Body of pancreas (tissue), 4 donors: ENCODE results near the gene SPON2. TPM values are rescaled to one million over a fixed set of nuclear protein-coding genes. Genes with fewer than 3 reads are reported as not detected.
A peak's percentile ranks its signal among the peaks of the same experiment; 100 is the strongest.

Experiments
- ATAC-seq: fragments of 150-250 bp; one replicate; pipeline ENCODE4 v1.9.1; 2016
- DNase-seq, 4 donors: peaks; one replicate each; pipeline ENCODE4 v3.0.0-alpha.2; 2019
- H3K27ac ChIP-seq, 4 donors: fragments of 200-600 bp; sonication (generic); 1 replicate in 3 of 4; 2 replicates in 1 of 4; pipeline versions ENCODE4 v1.5.1 to v1.6.1; 2016 to 2019; ENCODE audit warnings: mild to moderate bottlenecking in 1 of 4, mixed read lengths in 1 of 4, moderate library complexity in 1 of 4
- H3K27me3 ChIP-seq, 2 donors: fragments of 200-600 bp; sonication (generic); one replicate each; pipeline ENCODE4 v1.6.0; 2016; ENCODE audit warnings: mild to moderate bottlenecking in 1 of 2
- H3K36me3 ChIP-seq, 2 donors: fragments of 200-600 bp; sonication (generic); replicated peaks in 1 of 2; 2 replicates each; pipeline ENCODE4 v1.5.1; 2016; ENCODE audit warnings: low read depth in 2 of 2; ENCODE audit not compliant: insufficient read depth in 1 of 2
- H3K4me1 ChIP-seq: fragments of 200-600 bp; sonication (generic); one replicate; pipeline ENCODE4 v1.6.0; 2016
- H3K4me3 ChIP-seq, 2 donors: fragments of 200-600 bp; sonication (generic); 1 replicate in 1 of 2; 2 replicates in 1 of 2; pipeline ENCODE4 v1.5.1; 2016 to 2019
- H3K9me3 ChIP-seq, 3 donors: fragments of 200-600 bp; sonication (generic); 1 replicate in 2 of 3; 2 replicates in 1 of 3; pipeline ENCODE4 v1.5.1; 2016
- CTCF ChIP-seq, 7 experiments: fragments of 450-650 bp in 4 of 7; fragments of 200-600 bp in 3 of 7; sonication (generic) in 3 of 7; IDR thresholded peaks; one replicate each; pipeline ENCODE4 v1.5.1; 2016 to 2019; ENCODE audit warnings: antibody characterized with exemption in 7 of 7
- POLR2A ChIP-seq, 3 donors: fragments of 450-650 bp; IDR thresholded peaks; one replicate each; pipeline ENCODE4 v1.6.1; 2016; ENCODE audit warnings: antibody characterized with exemption in 3 of 3, mild to moderate bottlenecking in 2 of 3
- WGBS, 2 donors: methylation state at CpG; one replicate each; pipeline ENCODE4 v1.1.5; 2017; 5-methylcytosine and 5-hydroxymethylcytosine counted together
- intact Hi-C: fragments of 100-400 bp; cut with DNase I; formaldehyde crosslinking; loops from one replicate; pipeline ENCODE4 v1.15.1; 2023
- total RNA-seq, 2 donors: library from RNA; depleted of rRNA; stranded (reverse); fragments of >200 nt; gene quantifications; one replicate each; pipeline ENCODE4 v1.1.0, GENCODE V29; 2016

SPON2 gene
- total RNA-seq, 2 donors from 2014 or later, result 25.4 to 33.5 TPM

GRCh38 chr4:1195109-1195671 lies 22.8 kb upstream of the SPON2 start:
- H3K4me3 ChIP-seq, result no peak overlapping the region
- H3K27me3 ChIP-seq, result no peaks in the 10 kb centered on the region
- DNase-seq, result peak in 2 of 4 donors; percentile 1 to 5
- H3K36me3 ChIP-seq, result no peaks in the 10 kb centered on the region
- 86 to 88% methylated on average over 11 to 22 of the region's 29 CpGs for whole genome bisulfite sequencing, 2 donors
- intact Hi-C loops, result no loop called here
- H3K9me3 ChIP-seq, result no peaks in the 10 kb centered on the region
- ATAC-seq, result no peak
- TF ChIP-seq CTCF (IDR thresholded peaks at IDR 0.05) (no peak), POLR2A (IDR thresholded peaks at IDR 0.05) (no peak)
- H3K27ac ChIP-seq, result no peak overlapping the region
- peaks cover 31% of the 10 kb centered on the region for H3K4me1 ChIP-seq

- Histone ChIP-seq H3K27me3 (no peaks in the 10 kb centered on the region), H3K4me3 (no peak overlapping the region), H3K27ac (peak overlapping the region in 1 of 4 donors; percentile 18), H3K9me3 (no peaks in the 10 kb centered on the region), H3K36me3 (no peaks in the 10 kb centered on the region), H3K4me1 (peaks cover 31% of the 10 kb centered on the region)
- DNase-seq (peak; percentile 21 to 55 (median 30)), ATAC-seq (no peak)
- 83% methylated on average over 25 to 46 of the region's 52 CpGs for WGBS, 2 donors
- TF ChIP-seq CTCF (IDR thresholded peaks at IDR 0.05) (no peak), POLR2A (IDR thresholded peaks at IDR 0.05) (no peak)
- intact Hi-C loops, result no loop called here
Measured at GRCh38 chr4:1194010-1194900, 21.9 kb upstream of the SPON2 start.

GRCh38 chr4:1193206-1194009 lies 21.0 kb upstream of the SPON2 start:
- no peak for ATAC-seq
- no peaks in the 10 kb centered on the region for H3K9me3 ChIP-seq
- H3K36me3 ChIP-seq, result no peaks in the 10 kb centered on the region
- peaks cover 31% of the 10 kb centered on the region for H3K4me1 ChIP-seq
- WGBS, 2 donors, result 50 to 56% methylated on average over 18 to 23 of the region's 28 CpGs
- no peak for TF ChIP-seq POLR2A (IDR thresholded peaks at IDR 0.05)
- no peak for TF ChIP-seq CTCF (IDR thresholded peaks at IDR 0.05)
- peak overlapping the region in 3 of 4 donors; percentile 30 to 92 (median 85) for H3K27ac ChIP-seq
- intact Hi-C loops, result no loop called here
- no peak overlapping the region for H3K4me3 ChIP-seq
- H3K27me3 ChIP-seq, result no peaks in the 10 kb centered on the region
- peak in 3 of 4 donors; percentile 2 to 12 (median 6) for DNase-seq

- no peak overlapping the region for H3K4me3 ChIP-seq
- no peaks in the 10 kb centered on the region for H3K27me3 ChIP-seq
- peak in 3 of 4 donors; percentile 13 to 19 (median 16) for DNase-seq
- TF ChIP-seq CTCF (IDR thresholded peaks at IDR 0.05), result no peak
- no peak for TF ChIP-seq POLR2A (IDR thresholded peaks at IDR 0.05)
- WGBS, 2 donors, result 45 to 61% methylated on average over 7 to 12 of the region's 13 CpGs
- peak; percentile 65 for ATAC-seq
- no peaks in the 10 kb centered on the region for H3K9me3 ChIP-seq
- intact Hi-C loops, result no loop called here
- peaks cover 31% of the 10 kb centered on the region for H3K4me1 ChIP-seq
- no peaks in the 10 kb centered on the region for H3K36me3 ChIP-seq
- peak overlapping the region; percentile 78 to 92 (median 86) for H3K27ac ChIP-seq
Measured at GRCh38 chr4:1192493-1193205, 20.3 kb upstream of the SPON2 start.
